Activated T-helper 1 cell treated with Interleukin-2 at 50 U/mL for 16 hours (primary cell): ENCODE data around the gene SERPINI2.
"Not testable (repeated sequence)": the region's sequence is repeated elsewhere in the genome, so short reads cannot be mapped to it uniquely, and the experiment has no call there.

Experiments used
- DNase-seq: peaks from one replicate; pipeline ENCODE4 v3.0.0-alpha.2; 2020; ENCODE audit warnings: low read depth

The SERPINI2 gene

GRCh38 chr3:167450195-167450594 is 23.6 kb downstream of the SERPINI2 start:
- no peak for DNase-seq

DNA sequence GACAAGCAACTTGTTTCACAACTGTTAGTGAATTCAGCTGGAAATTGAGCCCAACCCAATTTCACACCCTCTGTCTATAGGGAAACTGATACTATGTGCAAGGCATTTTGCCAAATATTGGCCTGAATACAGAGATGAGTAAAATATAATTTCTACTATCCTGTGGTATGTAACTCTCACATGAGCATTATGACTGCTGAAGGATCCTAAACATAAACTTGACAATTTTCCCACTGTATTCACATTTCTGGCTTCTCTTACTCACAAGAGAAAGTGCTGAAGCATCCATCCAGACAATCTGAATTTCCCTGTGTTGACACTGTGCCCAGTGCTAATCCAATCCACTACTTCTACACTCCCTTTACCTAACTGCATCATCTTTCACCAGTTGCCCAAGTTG is 28.4 kb downstream of the SERPINI2 start:
- DNase-seq, result no peak

DNA sequence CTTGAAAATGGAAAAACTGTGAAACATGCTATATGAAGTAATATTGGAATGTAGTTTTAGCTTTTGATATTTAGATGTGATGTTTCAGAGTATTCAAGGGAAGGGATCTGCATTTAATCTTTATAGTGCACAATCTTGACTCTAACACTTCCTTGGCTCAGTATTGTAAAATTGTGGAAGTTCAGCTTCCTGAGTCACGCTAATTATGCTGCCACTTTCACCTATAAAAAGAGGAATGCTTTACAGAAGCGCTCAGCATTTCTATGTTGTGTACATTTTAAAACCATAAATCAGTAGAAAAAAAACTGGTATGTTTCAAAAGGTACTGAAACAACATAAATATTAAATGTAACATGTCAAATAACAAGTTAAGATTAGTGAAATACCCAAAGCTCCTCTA is 32.6 kb downstream of the SERPINI2 start:
- no peak for DNase-seq

GRCh38 chr3:167437428-167438139 is 36.3 kb downstream of the SERPINI2 start:
- DNase-seq, result no peak

DNA sequence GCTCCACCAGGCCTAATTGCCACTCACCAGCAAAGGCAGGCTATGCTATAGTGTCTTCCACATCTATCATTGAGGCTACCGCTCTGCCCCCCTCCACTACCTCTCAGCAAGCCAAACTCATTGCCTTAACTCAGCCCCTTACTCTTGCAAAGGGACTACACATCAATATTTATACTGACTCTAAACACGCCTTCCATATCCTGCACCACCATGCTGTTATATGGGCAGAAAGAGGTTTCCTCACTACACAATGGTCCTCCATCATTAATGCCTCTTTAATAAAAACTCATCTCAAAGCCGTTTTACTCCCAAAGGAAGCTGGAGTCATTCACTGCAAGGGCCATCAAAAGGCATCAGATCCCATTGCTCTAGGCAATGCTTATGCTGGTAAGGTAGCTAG is 46.9 kb downstream of the SERPINI2 start:
- not testable (repeated sequence) for DNase-seq

GRCh38 chr3:167422396-167422795 is 51.4 kb downstream of the SERPINI2 start:
- not testable (repeated sequence) for DNase-seq

DNA sequence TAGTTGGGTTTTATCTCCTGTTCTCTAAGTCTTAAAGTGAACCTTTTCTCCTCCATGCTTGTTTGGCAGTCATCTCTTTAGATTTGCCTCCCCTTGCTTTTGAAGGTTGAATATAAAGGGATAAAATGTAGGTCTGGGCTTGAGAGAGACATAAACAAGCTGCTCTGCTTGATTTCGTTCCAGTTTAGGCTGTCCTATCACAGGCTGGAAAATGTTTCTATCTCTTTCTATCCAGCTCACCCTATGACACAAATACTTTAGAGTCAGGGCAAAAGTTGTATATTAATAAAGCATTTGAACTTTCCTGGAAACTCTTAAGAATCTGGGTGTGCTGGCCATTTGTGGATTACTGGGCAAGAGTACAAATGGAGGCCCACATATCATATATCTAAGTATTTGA is 64.2 kb downstream of the SERPINI2 start:
- DNase-seq, result no peak

DNA sequence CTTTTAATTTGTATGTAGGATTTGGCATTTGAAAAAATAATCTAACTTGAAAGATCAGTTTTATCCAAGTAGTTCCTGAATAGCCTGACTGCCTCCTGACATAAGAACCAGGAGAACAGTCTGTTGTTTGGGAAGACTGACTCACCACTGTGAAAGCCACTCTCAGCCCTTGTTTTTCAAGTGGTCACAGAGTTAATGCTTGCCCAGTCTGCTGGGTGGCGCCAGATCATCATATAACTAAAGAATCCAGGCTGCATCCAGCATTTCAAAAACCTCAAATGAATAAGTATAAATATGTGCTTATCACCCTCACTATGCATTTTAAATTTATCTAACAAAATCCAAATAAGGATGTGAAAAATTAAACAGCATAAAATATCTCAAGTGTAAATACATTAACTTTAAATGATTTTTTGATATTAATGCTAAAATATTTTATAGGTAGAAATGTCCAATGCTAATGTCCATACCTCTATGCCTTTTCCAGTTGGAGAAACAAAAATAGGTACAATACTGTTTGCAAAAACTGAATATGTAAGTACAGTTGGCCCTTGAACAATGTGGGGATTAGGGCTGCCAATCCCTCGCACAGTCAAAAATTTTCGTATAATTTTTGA is 66.9 kb downstream of the SERPINI2 start:
- DNase-seq, result no peak

DNA sequence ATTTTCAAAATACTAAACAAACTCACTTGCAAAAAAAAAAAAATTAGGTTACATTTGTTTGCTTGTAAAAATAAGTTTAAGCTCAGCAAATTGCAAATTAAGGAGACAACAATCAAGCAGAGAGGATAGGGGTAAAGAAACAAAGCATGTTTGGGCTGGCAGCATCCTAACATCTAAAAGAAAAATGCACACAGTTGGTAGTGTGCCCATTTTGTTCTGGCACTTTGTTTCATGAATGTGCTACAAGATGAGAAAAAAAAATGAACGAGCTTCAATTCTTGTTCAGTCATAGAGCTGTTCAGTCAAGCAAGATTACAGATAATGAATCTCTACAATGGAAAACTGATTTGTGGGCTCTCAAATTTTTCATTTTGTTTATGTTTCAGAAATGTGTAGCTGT is 76.0 kb downstream of the SERPINI2 start:
- no peak for DNase-seq

DNA sequence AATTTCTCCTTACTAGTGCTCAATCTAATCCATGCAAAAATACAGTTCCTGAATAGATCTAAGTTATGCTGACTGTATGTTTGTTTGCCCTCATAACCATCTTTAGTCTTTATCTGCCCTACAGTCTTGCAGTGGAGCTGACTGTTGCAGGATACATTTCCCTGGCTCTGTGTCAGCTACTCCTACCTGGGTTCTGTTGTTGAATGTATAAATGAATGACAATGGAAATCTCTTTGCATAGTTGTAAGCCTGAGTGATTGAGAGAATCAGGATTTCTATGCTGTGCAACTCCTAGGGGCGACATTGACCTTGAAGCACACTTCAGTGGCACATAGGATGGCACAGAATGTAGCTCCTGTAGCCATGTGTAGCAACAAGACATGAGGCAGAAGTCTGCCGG is 77.8 kb downstream of the SERPINI2 start:
- DNase-seq, result no peak

- DNase-seq, result no peak
Measured at GRCh38 chr3:167394003-167394402, 79.8 kb downstream of the SERPINI2 start.
